ENCODE data around the gene TMEM151A. TPM values are rescaled to one million over a fixed set of nuclear protein-coding genes. Genes with fewer than 3 reads are reported as not detected.

Gene TMEM151A
- total RNA-seq, 1 donor from 2014 or later: not detected

GRCh38 chr11:66332371-66333219, 40.9 kb downstream of the TMEM151A start:
- Histone ChIP-seq H3K4me1 (peaks cover 43% of the 10 kb centered on the region), H3K9me3 (replicated peaks) (no peaks in the 10 kb centered on the region), H3K27ac (replicated peaks) (no peak overlapping the region), H3K36me3 (peaks cover 18% of the 10 kb centered on the region), H3K27me3 (ENCODE audit: low read depth) (no peaks in the 10 kb centered on the region), H3K4me3 (no peak overlapping the region)
- DNase-seq: no peak
- no peak for TF ChIP-seq CTCF (IDR thresholded peaks at IDR 0.05; ENCODE audit: borderline replicate concordance)
- intact Hi-C loops (cut with micrococcal nuclease): no loop called here

GRCh38 chr11:66333220-66333877, 41.7 kb downstream of the TMEM151A start:
- Histone ChIP-seq H3K4me1 (peaks cover 36% of the 10 kb centered on the region), H3K36me3 (peaks cover 26% of the 10 kb centered on the region), H3K27me3 (ENCODE audit: low read depth) (no peaks in the 10 kb centered on the region), H3K4me3 (no peak overlapping the region), H3K9me3 (replicated peaks) (no peaks in the 10 kb centered on the region), H3K27ac (replicated peaks) (no peak overlapping the region)
- DNase-seq: no peak
- TF ChIP-seq CTCF (IDR thresholded peaks at IDR 0.05; ENCODE audit: borderline replicate concordance): no peak
- intact Hi-C loops (cut with micrococcal nuclease): no loop called here

- Histone ChIP-seq H3K9me3 (replicated peaks) (no peaks in the 10 kb centered on the region), H3K27me3 (ENCODE audit: low read depth) (no peaks in the 10 kb centered on the region), H3K36me3 (peaks cover 33% of the 10 kb centered on the region), H3K27ac (replicated peaks) (no peak overlapping the region), H3K4me3 (no peak overlapping the region), H3K4me1 (peaks cover 29% of the 10 kb centered on the region)
- intact Hi-C loops (cut with micrococcal nuclease): no loop called here
- no peak for DNase-seq
- no peak for TF ChIP-seq CTCF (IDR thresholded peaks at IDR 0.05; ENCODE audit: borderline replicate concordance)
Measured at GRCh38 chr11:66333896-66334604, 42.4 kb downstream of the TMEM151A start.

- intact Hi-C loops (cut with micrococcal nuclease): no loop called here
Measured at GRCh38 chr11:66334605-66335442, 43.1 kb downstream of the TMEM151A start.

More at GRCh38 chr11:66334605-66335442, 43.1 kb downstream of the TMEM151A start:
- DNase-seq: no peak
- Histone ChIP-seq H3K27ac (replicated peaks) (peak overlapping the region; percentile 88), H3K27me3 (ENCODE audit: low read depth) (no peaks in the 10 kb centered on the region), H3K4me1 (peaks cover 27% of the 10 kb centered on the region), H3K4me3 (peak overlapping the region; percentile 79), H3K9me3 (replicated peaks) (no peaks in the 10 kb centered on the region), H3K36me3 (peaks cover 41% of the 10 kb centered on the region)
- no peak for TF ChIP-seq CTCF (IDR thresholded peaks at IDR 0.05; ENCODE audit: borderline replicate concordance)

All from left ventricle myocardium inferior (tissue), 1 donor.